GM19035 (cell line): ENCODE results near the gene PRAME.
"Not testable (repeated sequence)": the region's sequence is repeated elsewhere in the genome, so short reads cannot be mapped to it uniquely, and the experiment has no call there.

ENCODE experiments used
- ATAC-seq: cut with Tn5 transposase; IDR thresholded peaks from one replicate; pipeline ENCODE4 v1.9.1; 2021; ENCODE audit not compliant: unreplicated experiment

Gene PRAME

GRCh38 chr22:22550789-22551434 is 8.2 kb downstream of the PRAME start:
- ATAC-seq, result no peak

GRCh38 chr22:22548910-22549309 is 10.2 kb downstream of the PRAME start:
- no peak for ATAC-seq

GRCh38 chr22:22548317-22548716 is 10.7 kb downstream of the PRAME start:
- no peak for ATAC-seq

GRCh38 chr22:22547692-22548300 is 11.3 kb downstream of the PRAME start:
- no peak for ATAC-seq

GRCh38 chr22:22547226-22547625 is 11.8 kb downstream of the PRAME start:
- ATAC-seq, result no peak

- no peak for ATAC-seq
These were observed 12.6 kb downstream of the PRAME start for GRCh38 chr22:22546490-22546889.

GRCh38 chr22:22545084-22545483 is 14.0 kb downstream of the PRAME start:
- ATAC-seq, result no peak

GRCh38 chr22:22538226-22538989 is 20.7 kb downstream of the PRAME start:
- ATAC-seq, result no peak

GRCh38 chr22:22536916-22537315 is 22.1 kb downstream of the PRAME start:
- ATAC-seq, result no peak

GRCh38 chr22:22536515-22536914 is 22.6 kb downstream of the PRAME start:
- ATAC-seq, result no peak

GRCh38 chr22:22535662-22536061 is 23.4 kb downstream of the PRAME start:
- no peak for ATAC-seq

GRCh38 chr22:22534604-22535415 is 24.3 kb downstream of the PRAME start:
- no peak for ATAC-seq

- ATAC-seq, result no peak
These were observed 25.2 kb downstream of the PRAME start for GRCh38 chr22:22533863-22534262.

GRCh38 chr22:22533417-22533816 is 25.6 kb downstream of the PRAME start:
- no peak for ATAC-seq

- ATAC-seq, result not testable (repeated sequence)
These were observed 26.5 kb downstream of the PRAME start for GRCh38 chr22:22532547-22533071.

- ATAC-seq, result no peak
These were observed 27.1 kb downstream of the PRAME start for GRCh38 chr22:22531770-22532546.

GRCh38 chr22:22528780-22529179 is 30.3 kb downstream of the PRAME start:
- no peak for ATAC-seq

GRCh38 chr22:22527312-22527711 is 31.8 kb downstream of the PRAME start:
- ATAC-seq, result no peak

- no peak for ATAC-seq
These were observed 32.7 kb downstream of the PRAME start for GRCh38 chr22:22526125-22526912.

- no peak for ATAC-seq
These were observed 35.6 kb downstream of the PRAME start for GRCh38 chr22:22523494-22523893.
